Spleen (tissue), 11 donors: ENCODE results near the gene BID. TPM values are rescaled to one million over a fixed set of nuclear protein-coding genes. Genes with fewer than 3 reads are reported as not detected.

Experiments used
- DNase-seq: peaks from one replicate; pipeline ENCODE4 v3.0.0-alpha.2; 2020
- H3K27ac ChIP-seq, 8 donors: fragments of 200-600 bp; sonication (generic) in 7 of 8; 1 replicate in 4 of 8; 2 replicates in 4 of 8; pipeline versions ENCODE4 v1.5.0 to v1.8.0; 2016 to 2021; ENCODE audit warnings: inconsistent platforms in 4 of 8, mild to moderate bottlenecking in 4 of 8, moderate library complexity in 1 of 8
- H3K27me3 ChIP-seq, 7 donors: fragments of 200-600 bp; sonication (generic) in 6 of 7; replicated peaks in 1 of 7; 1 replicate in 4 of 7; 2 replicates in 3 of 7; pipeline versions ENCODE4 v1.5.0 to v1.8.0; 2016 to 2021; ENCODE audit warnings: inconsistent platforms in 3 of 7, mild to moderate bottlenecking in 1 of 7
- H3K36me3 ChIP-seq, 6 donors: fragments of 200-600 bp; sonication (generic) in 5 of 6; 1 replicate in 4 of 6; 2 replicates in 2 of 6; pipeline versions ENCODE4 v1.5.0 to v1.8.0; 2016 to 2021; ENCODE audit warnings: inconsistent platforms in 2 of 6
- H3K4me1 ChIP-seq, 6 donors: fragments of 200-600 bp; sonication (generic) in 5 of 6; 1 replicate in 3 of 6; 2 replicates in 3 of 6; pipeline versions ENCODE4 v1.5.0 to v1.8.0; 2016 to 2021; ENCODE audit warnings: inconsistent platforms in 3 of 6
- H3K4me3 ChIP-seq, 8 donors: fragments of 200-600 bp; sonication (generic) in 7 of 8; 1 replicate in 4 of 8; 2 replicates in 4 of 8; pipeline versions ENCODE4 v1.5.0 to v1.8.0; 2016 to 2021; ENCODE audit warnings: inconsistent platforms in 4 of 8, mild to moderate bottlenecking in 4 of 8, moderate library complexity in 2 of 8
- H3K9me3 ChIP-seq, 8 donors: fragments of 200-600 bp; sonication (generic) in 7 of 8; 1 replicate in 4 of 8; 2 replicates in 4 of 8; pipeline versions ENCODE4 v1.5.0 to v1.8.0; 2016 to 2021; ENCODE audit warnings: inconsistent platforms in 4 of 8
- POLR2A ChIP-seq, 3 donors: fragments of 450-650 bp; IDR thresholded peaks; one replicate each; pipeline ENCODE4 v1.5.1; 2017; ENCODE audit warnings: antibody characterized with exemption in 3 of 3, mild to moderate bottlenecking in 1 of 3
- POLR2AphosphoS5 ChIP-seq, 3 donors: sonication (generic); formaldehyde crosslinking; IDR thresholded peaks; one replicate each; pipeline ENCODE4 v1.5.1; 2017; ENCODE audit warnings: antibody characterized with exemption in 3 of 3
- WGBS, 5 donors: extraction: QIAGEN DNeasy Blood & Tissue Kit in 3 of 5; methylation state at CpG; one replicate each; pipeline versions ENCODE4 v1.1.5 to v1.1.7; 2013 to 2018; 5-methylcytosine and 5-hydroxymethylcytosine counted together
- intact Hi-C: fragments of 100-400 bp; cut with DNase I; formaldehyde crosslinking; loops from one replicate; pipeline ENCODE4 v1.15.0; 2023; ENCODE audit warnings: low total_unique reads
- polyA plus RNA-seq, 3 donors: library from polyadenylated mRNA; stranded (reverse); fragments of 200-250 nt; gene quantifications; one replicate each; pipeline ENCODE4 v1.2.1, GENCODE V29; 2013
- total RNA-seq, 7 donors: library from RNA; depleted of rRNA in 3 of 7; stranded (reverse); fragments of >200 nt in 3 of 7; fragmentation: NEBNext Ultra II Directional in 4 of 7; extraction: Animal tissue kit (Norgen Biotek cat#: 25700) in 4 of 7; gene quantifications; one replicate each; pipeline versions ENCODE4 v1.1.0 to v1.2.1, GENCODE V29; 2016 to 2021
- TF ChIP-seq, protein P1 (sequence below), 11 experiments: fragments of 200-600 bp in 7 of 11; fragments of 450-650 bp in 4 of 11; sonication (generic) in 4 of 11; IDR thresholded peaks in 8 of 11; conservative IDR thresholded peaks in 3 of 11; 1 replicate in 7 of 11; 2 replicates in 4 of 11; pipeline versions ENCODE4 v1.4.0 to v1.8.0; 2016 to 2021; ENCODE audit warnings: antibody characterized with exemption in 11 of 11, inconsistent platforms in 4 of 11, mild to moderate bottlenecking in 1 of 11
- donor health status: healthy with polysubstance abuse.
- donor health status: DM: no; HTN: no; CAD: no; lungs with moderate emphysema.
- donor health status: DM: no; HTN: no; CAD: no.
- donor health status: Bipolar disorder and iron deficiency.
- donor health status: healthy.
- donor health status: DM: no; HTN: no; CAD: no.
- donor health status: DM: yes; HTN: yes; CAD: no.

Gene BID
- total and polyA plus RNA-seq, 10 donors = 37.7 to 73.4 (median 49.3) TPM

DNA sequence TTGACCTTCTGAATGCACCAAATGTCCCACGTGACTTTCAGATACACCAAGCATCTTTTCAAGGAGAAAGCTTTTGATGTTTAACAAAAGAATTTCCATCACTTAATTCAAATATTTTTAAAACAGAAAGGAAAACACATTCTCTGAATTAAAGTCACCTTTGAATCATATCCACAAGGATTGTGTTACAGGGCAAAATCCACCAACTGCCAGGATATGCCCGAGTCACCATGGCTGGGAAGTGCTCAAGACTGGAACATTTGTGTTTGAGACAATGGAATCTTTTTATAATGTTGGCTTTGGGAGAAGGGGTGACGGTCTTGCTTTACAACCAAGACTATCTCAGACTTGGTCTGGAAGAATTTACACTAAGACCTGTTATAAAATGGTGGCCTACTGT lies 40.8 kb downstream of the BID start:
- intact Hi-C loops = no loop called here
- no peak for DNase-seq
- Histone ChIP-seq H3K36me3 (peaks cover 8 to 100% (median 67%) of the 10 kb centered on the region in 6 donors), H3K27ac (no peak overlapping the region), H3K4me1 (peaks cover 0 to 15% (median 0%) of the 10 kb centered on the region in 6 donors), H3K9me3 (no peaks in the 10 kb centered on the region), H3K27me3 (no peaks in the 10 kb centered on the region), H3K4me3 (no peak overlapping the region)
- no peak for TF ChIP-seq POLR2AphosphoS5 (IDR thresholded peaks at IDR 0.05)
- TF ChIP-seq, protein P1, sequence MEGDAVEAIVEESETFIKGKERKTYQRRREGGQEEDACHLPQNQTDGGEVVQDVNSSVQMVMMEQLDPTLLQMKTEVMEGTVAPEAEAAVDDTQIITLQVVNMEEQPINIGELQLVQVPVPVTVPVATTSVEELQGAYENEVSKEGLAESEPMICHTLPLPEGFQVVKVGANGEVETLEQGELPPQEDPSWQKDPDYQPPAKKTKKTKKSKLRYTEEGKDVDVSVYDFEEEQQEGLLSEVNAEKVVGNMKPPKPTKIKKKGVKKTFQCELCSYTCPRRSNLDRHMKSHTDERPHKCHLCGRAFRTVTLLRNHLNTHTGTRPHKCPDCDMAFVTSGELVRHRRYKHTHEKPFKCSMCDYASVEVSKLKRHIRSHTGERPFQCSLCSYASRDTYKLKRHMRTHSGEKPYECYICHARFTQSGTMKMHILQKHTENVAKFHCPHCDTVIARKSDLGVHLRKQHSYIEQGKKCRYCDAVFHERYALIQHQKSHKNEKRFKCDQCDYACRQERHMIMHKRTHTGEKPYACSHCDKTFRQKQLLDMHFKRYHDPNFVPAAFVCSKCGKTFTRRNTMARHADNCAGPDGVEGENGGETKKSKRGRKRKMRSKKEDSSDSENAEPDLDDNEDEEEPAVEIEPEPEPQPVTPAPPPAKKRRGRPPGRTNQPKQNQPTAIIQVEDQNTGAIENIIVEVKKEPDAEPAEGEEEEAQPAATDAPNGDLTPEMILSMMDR (IDR thresholded peaks at IDR 0.05 in 8 of 11, conservative IDR thresholded peaks at IDR 0.05 in 3 of 11) = no peak
- no peak for TF ChIP-seq POLR2A (IDR thresholded peaks at IDR 0.05)
- 77 to 91% (median 88%) methylated on average over 3 of the region's 3 CpGs for WGBS, 5 donors

DNA sequence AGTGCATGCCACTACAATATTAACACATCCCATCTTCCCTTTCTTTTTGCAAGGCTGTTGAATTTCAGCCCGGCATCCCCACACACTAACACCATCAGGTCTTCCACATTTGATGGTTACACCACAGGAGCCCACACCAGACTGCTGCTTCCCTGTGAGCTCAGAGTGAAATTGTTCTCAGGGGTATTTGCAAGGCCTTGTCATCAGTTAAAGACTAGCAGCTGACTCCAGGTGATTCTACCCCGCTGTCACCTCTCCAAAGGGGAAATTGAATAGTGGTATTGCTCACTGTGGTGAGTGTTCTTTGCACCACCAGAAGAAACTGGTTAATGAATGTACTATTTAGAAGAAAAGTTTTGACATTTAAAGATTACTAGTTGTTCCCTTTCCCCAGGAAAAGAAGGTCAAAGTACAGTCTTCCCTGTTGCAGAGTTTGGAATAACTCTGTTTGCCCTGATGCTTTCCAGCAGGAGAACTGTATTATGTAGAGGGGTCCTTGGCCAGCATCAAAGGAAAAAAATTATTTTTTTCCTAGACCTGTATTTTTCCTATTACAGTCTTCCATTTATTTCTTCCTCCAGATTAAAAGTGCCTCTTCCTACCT lies 41.9 kb downstream of the BID start:
- H3K27ac ChIP-seq = no peak overlapping the region
- no peak overlapping the region for H3K4me3 ChIP-seq
- TF ChIP-seq POLR2AphosphoS5 (IDR thresholded peaks at IDR 0.05) = no peak
- no peak for TF ChIP-seq POLR2A (IDR thresholded peaks at IDR 0.05)
- TF ChIP-seq, protein P1 (IDR thresholded peaks at IDR 0.05 in 8 of 11, conservative IDR thresholded peaks at IDR 0.05 in 3 of 11) = no peak
- H3K9me3 ChIP-seq = no peaks in the 10 kb centered on the region
- DNase-seq = no peak
- H3K4me1 ChIP-seq = peaks cover 0 to 16% (median under 1%) of the 10 kb centered on the region in 6 donors
- H3K27me3 ChIP-seq = no peaks in the 10 kb centered on the region
- WGBS, 5 donors = 86 to 100% (median 90%) methylated on average over 2 of the region's 2 CpGs
- intact Hi-C loops = no loop called here
- H3K36me3 ChIP-seq = peaks cover 8 to 100% (median 67%) of the 10 kb centered on the region in 6 donors

DNA sequence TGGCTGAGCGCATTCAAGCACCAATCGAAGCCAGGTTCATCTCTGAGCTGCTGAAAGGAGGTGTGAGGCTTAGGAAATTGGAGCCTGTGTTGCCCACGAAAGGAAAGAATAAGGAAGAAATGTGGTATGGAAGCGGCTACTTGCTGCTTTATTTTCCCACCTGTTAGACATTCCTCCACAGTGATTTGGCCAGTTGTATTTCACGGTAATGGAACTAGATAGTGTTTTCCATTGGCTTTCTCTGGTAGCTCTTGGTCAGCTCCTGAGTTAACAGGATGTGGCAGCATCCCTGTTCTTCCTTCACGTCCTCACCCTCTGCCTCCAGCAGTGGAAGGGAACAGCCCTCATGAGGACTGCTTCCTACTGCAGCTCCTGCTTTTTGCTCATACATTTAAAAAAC lies 44.7 kb downstream of the BID start:
- WGBS, 5 donors = 79 to 95% (median 84%) methylated on average over 6 of the region's 6 CpGs
- no peak for DNase-seq
- H3K27me3 ChIP-seq = no peaks in the 10 kb centered on the region
- H3K4me3 ChIP-seq = no peak overlapping the region
- H3K36me3 ChIP-seq = peaks cover 2 to 88% (median 55%) of the 10 kb centered on the region in 6 donors
- intact Hi-C loops = no loop called here
- TF ChIP-seq, protein P1 (IDR thresholded peaks at IDR 0.05 in 8 of 11, conservative IDR thresholded peaks at IDR 0.05 in 3 of 11) = no peak
- H3K9me3 ChIP-seq = no peaks in the 10 kb centered on the region
- H3K27ac ChIP-seq = no peak overlapping the region
- peaks cover 0 to 29% (median 9%) of the 10 kb centered on the region in 6 donors for H3K4me1 ChIP-seq

DNA sequence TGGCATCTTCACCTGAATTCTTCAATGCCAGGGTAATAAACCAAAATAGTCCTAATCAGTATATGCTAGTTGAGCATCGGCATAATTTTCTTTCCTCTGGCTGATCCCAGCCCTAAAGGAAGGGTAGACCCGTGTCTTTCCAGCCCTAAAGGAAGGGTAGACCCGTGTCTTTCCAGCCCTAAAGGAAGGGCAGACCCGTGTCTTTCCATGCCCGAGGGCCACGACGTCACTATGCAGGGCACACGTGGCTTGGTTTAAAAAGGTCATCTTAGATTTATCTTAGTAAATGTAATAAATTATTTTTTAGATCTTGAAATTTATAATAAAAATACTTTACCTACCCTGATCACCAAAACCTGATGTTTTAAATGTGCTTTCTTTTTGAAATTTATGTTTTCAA lies 45.5 kb downstream of the BID start:
- 92 to 94% (median 93%) methylated on average over 8 of the region's 8 CpGs for WGBS, 5 donors
- intact Hi-C loops = no loop called here
- peaks cover 0 to 83% (median 52%) of the 10 kb centered on the region in 6 donors for H3K36me3 ChIP-seq
- no peak overlapping the region for H3K4me3 ChIP-seq
- peaks cover 0 to 21% (median 7%) of the 10 kb centered on the region in 6 donors for H3K4me1 ChIP-seq
- H3K27ac ChIP-seq = no peak overlapping the region
- no peaks in the 10 kb centered on the region for H3K27me3 ChIP-seq
- no peaks in the 10 kb centered on the region for H3K9me3 ChIP-seq
- TF ChIP-seq POLR2A (IDR thresholded peaks at IDR 0.05) (no peak), POLR2AphosphoS5 (IDR thresholded peaks at IDR 0.05) (no peak)
- TF ChIP-seq, protein P1 (IDR thresholded peaks at IDR 0.05 in 8 of 11, conservative IDR thresholded peaks at IDR 0.05 in 3 of 11) = no peak
- no peak for DNase-seq
